Measurements from ENCODE around the gene TMEM151B.

Gene TMEM151B

DNA sequence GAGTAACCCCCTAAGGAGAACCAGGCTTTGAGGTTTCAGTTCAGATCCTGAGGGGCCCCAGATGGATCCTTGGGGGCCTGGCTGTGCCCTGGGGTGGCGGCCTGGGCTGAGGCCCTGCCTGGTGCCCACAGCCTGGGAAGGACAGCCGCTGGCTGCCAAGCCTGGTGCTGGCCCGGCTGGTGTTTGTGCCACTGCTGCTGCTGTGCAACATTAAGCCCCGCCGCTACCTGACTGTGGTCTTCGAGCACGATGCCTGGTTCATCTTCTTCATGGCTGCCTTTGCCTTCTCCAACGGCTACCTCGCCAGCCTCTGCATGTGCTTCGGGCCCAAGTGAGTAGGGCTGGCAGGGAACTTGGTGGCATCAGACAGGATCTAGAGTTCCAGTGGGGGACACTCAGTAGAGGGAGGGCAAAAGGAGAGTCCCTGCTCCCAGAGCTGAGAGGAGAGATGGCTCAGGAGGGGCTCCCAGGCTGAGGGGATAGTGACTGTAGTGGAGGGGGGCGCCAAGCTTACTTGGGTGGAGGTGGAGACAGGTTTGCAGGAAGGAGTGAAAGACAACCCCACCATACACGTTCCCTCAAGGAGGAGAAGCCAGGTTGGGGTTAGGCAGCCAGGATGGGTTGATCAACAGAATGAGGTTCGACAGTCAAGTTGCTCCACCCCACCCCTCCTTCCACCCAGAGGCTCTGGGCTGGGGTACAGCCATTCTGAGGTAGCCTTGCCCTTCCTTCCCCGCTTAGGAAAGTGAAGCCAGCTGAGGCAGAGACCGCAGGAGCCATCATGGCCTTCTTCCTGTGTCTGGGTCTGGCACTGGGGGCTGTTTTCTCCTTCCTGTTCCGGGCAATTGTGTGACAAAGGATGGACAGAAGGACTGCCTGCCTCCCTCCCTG is 37.3 kb upstream of the TMEM151B start:
- DNase-seq (ENCODE audit: low spot score), result no peak

GRCh38 chr6:44233567-44234100 is 36.6 kb upstream of the TMEM151B start:
- DNase-seq (ENCODE audit: low spot score), result no peak

DNA sequence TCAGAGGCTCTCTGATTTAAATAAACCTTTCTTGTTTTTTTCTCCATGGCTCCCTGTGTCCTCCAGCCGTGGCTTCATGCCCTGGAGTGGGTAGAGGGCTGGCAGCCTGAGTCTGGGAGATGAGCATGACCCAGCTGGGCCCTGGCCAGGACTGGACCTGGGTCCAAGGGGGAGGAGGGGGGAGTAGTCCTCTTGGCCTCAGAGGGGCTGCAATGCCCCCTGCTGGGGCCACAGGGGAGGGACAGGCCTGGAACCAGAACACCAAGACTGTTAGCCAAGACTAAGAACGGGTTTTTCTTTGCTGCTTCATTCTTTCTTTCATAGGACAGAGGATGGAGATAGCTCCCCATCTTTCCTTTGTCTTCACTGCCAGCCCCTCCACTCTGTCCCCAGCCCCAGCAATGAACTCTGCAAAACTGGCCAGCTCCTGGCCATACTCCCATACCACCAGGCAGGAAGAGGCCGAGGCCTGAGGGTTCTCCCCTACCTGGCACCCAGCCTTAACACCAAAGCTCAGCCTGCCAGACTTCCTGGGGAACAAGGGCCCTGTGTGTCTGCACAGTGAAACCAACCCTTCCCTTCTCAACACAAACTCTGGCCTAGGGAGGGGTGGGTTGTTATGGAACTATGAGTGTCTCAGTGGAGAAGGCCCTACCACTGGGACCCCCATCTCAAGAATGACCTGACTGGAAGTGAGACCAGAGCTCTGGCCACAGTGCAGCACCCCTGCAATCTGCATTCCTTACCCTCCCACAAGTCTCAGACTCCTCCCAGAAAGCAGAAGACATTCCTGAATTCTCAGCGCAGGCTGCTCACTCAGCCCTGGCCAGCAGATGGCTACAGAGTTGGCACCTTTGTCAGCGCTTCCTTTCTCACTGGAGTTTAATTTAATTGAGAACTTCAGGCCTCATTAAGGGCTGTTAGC is 35.9 kb upstream of the TMEM151B start:
- peak; percentile 73 for DNase-seq (ENCODE audit: low spot score)

- no peak for DNase-seq (ENCODE audit: low spot score)
Measured at GRCh38 chr6:44235269-44235668, 35.0 kb upstream of the TMEM151B start.

DNA sequence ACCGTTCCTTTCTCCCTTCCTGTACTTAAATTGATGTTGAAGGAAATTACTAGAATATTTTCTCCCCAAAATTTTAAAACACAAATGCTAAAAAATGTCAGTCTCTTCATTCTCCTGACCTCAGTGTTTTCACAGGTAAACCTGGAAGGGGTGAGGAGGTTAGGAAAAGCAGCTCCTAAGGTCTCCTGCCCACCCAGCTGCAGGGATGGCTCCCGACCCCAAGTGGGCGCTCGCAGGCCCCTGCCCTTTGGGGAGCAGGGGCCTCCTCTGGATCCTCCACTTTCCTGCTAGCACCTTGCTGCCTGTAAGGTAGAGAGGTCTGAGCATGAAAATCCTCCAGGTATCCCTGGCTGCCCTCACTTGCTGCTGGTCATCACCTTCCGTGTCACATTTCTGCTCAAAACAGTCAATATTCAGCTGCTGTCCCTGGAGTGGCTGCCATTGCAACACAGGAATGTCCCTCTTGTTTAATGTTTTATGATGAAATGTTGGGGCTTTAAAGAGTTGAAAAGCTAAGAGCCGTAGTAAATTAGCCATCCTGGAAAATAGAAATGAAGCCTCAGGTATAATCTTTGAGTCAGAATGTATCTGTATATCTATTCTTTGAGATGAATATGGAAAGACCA is 34.2 kb upstream of the TMEM151B start:
- DNase-seq (ENCODE audit: low spot score), result no peak

DNA sequence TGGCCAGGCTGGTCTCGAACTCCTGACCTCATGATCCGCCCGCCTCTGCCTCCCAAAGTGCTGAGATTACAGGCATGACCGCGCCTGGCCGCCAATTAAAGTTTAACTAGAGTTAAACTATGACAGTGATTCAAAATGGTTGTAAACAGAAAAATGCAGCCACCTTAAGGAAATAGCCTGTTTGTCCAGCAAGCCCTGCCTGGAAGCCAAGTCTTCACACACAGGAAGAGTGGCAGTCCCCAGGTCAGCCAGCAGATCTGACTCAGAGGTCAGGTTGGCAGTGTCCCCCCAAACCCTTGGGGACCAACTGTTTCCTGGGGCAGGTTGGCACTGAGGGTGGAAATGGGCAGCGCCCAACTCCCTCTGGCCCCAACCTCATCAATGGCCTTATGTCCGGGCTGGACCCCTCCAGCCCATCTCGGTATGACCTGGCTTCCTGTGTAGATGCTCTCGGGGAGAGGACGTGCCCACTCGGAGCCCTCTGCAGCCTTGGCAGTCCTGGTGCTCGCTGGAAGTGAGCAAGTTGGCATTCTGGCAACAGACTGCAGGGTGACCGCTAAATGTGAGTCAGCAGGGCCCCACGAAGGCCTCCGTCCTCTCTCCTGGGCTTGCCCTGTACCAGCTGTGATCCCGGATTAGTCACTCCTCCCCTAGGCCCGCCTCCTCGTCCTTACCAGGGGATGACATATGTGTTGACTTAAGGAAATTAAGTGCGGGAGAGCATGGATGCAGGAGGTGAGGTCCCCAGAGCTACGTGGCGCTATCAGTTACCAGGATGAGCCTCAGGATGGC is 33.0 kb upstream of the TMEM151B start:
- DNase-seq (ENCODE audit: low spot score), result peak; percentile 68

GRCh38 chr6:44237813-44238433 is 32.3 kb upstream of the TMEM151B start:
- DNase-seq (ENCODE audit: low spot score), result peak; percentile 87

- DNase-seq (ENCODE audit: low spot score), result no peak
Measured at GRCh38 chr6:44238687-44239350, 31.4 kb upstream of the TMEM151B start.

- DNase-seq (ENCODE audit: low spot score), result no peak
Measured at GRCh38 chr6:44243345-44243744, 26.9 kb upstream of the TMEM151B start.

DNA sequence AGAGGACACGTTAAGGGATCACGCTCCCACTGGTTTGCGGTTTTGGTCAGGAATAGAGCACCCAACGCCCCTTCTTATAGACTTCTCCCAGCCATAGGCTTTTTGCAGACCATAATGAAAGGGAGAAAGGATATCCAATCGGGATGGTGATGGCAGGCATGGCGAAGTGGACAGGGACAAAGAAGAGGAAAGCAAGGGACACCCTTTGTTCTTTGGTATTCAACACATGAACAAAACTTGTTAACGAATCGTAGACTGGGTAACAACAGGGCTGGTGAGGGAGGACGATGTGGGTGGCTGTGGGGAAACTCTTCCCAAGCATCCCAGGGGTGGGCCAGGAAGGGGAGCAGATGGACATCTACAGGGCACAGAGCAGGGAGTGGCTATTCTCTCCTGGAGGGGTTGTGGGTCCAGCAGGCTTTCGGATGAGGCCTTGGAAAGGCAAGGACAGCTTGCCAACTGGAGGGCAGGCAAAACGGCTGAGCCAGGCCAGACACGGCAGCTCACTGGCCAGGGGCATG is 24.8 kb upstream of the TMEM151B start:
- DNase-seq (ENCODE audit: low spot score), result no peak

- DNase-seq (ENCODE audit: low spot score), result peak; percentile 89
Measured at GRCh38 chr6:44245912-44246662, 24.2 kb upstream of the TMEM151B start.

GRCh38 chr6:44246663-44247337 is 23.4 kb upstream of the TMEM151B start, which contains the start of gene HSP90AB1:
HSP90AB1 (plus strand) TSS chr6:44247101; CDS start chr6:44248630, 1,529 bp downstream.
- DNase-seq (ENCODE audit: low spot score), result peak; percentile 96

DNA sequence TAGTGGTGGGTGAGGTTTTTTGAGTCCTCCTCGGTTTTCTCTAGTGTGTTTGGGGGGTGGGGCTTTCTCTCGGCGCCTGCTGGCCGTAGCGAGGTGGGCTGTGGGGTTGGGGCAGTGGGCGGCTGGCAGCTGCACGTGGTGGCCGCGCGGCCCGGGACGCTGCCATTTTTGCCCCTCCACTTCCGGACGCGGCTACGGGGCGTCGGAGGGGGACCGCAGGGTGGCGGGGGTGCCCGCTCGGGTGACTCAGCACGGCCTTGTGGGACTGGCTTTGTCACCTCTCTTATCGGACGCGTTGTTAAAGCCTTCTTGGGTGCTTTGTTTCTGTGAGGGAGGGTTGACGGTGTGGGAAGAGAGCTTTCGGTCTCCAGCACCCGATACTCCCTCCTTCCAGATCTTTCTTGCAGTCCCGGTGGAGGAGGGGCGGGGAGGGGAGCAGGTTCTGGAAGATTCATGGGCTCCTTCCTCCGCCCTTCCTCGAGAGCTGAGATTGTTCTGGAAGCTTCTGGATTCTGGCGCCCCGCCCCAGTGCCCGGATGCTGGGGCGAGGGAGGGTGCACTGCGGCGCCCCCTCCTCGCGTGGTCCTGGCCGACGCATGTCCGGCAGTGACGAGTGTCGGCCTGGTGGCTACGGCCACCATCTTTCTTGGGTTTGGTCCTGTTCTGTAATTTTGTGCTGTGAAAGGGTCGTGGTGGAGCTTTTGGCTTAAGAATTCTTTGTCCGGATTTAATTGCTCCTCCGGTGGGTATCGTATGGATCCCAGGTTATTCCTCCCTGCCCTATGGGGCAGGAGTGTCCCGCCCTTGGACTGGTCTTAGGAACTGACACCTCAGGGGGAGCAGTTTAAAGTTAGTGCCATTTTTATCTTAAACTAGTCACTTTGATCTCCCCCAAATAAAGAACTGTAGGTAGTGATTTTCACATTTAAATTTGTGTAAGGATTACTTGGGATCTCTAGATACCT is 22.6 kb upstream of the TMEM151B start:
- peak; percentile 48 for DNase-seq (ENCODE audit: low spot score)

GRCh38 chr6:44248579-44248978 is 21.7 kb upstream of the TMEM151B start:
- no peak for DNase-seq (ENCODE audit: low spot score)

GRCh38 chr6:44249082-44249748 is 21.0 kb upstream of the TMEM151B start:
- DNase-seq (ENCODE audit: low spot score), result no peak

DNA sequence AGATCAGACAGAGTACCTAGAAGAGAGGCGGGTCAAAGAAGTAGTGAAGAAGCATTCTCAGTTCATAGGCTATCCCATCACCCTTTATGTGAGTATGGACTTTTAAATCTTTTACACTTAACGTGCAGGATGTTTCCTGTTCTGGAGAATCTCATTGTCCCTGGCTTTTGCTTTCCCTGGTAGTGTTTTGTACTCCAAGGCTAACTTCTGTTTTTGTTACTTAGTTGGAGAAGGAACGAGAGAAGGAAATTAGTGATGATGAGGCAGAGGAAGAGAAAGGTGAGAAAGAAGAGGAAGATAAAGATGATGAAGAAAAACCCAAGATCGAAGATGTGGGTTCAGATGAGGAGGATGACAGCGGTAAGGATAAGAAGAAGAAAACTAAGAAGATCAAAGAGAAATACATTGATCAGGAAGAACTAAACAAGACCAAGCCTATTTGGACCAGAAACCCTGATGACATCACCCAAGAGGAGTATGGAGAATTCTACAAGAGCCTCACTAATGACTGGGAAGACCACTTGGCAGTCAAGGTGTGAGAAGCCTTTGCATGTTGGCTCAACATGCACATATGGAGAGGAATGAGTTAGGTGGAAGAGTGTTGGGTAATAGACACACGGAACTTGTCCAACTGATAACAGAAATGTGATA is 20.1 kb upstream of the TMEM151B start:
- DNase-seq (ENCODE audit: low spot score), result no peak

Data from iPS-NIHi11 (cell line).